Measurements from ENCODE around the gene ZNF350. TPM values are rescaled to one million over a fixed set of nuclear protein-coding genes. Genes with fewer than 3 reads are reported as not detected.
"Not testable (repeated sequence)": the region's sequence is repeated elsewhere in the genome, so short reads cannot be mapped to it uniquely, and the experiment has no call there.

The ZNF350 gene
- polyA plus RNA-seq, 1 of the 3 experiments (the other 2 are of a cell fraction): 3.4 TPM

DNA sequence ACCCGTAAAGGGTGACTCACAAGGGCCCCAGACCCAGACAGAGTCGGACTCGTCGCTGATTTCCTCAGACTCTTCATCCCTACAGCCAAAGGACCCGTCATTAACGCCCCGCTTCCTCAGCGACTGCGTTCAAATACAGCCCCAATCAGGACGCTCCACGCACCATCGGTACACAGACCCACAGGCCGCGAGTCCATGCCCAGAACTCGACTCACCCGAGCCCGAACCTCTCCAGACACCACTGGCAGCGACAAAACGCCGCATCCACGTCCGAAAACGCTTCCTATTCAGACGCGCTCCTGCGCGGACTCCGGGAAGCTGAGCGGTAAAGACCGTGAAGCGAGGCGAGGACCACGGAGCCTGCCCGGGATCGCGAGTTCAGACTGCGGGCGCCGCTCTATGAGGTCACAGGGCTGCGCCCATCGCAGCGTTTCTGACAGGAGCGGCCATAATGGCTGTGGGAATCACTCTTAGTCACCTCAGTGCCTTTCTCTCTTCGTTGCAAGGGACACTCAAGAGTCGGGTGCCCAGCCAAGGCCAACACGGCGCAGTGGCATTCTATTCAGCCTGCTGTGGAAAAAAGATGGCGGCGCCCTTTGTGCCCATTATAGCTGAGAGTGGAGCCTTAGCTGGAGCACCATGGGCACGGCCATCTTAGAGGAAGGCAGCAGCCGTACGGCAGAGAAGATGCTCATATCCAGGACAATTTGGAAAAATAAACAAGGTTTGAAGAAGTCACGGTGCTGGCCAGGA is 41.6 kb upstream of the ZNF350 start, which contains the start of gene ZNF614 (continued):
- TF ChIP-seq, protein P1, sequence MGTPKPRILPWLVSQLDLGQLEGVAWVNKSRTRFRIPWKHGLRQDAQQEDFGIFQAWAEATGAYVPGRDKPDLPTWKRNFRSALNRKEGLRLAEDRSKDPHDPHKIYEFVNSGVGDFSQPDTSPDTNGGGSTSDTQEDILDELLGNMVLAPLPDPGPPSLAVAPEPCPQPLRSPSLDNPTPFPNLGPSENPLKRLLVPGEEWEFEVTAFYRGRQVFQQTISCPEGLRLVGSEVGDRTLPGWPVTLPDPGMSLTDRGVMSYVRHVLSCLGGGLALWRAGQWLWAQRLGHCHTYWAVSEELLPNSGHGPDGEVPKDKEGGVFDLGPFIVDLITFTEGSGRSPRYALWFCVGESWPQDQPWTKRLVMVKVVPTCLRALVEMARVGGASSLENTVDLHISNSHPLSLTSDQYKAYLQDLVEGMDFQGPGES (IDR thresholded peaks at IDR 0.05; ENCODE audit: low read depth, low read length): no peak
- peak; percentile 18; the same call in 1 of the 2 replicates for TF ChIP-seq GABPA (IDR thresholded peaks at IDR 0.05; ENCODE audit: low read depth)
- TF ChIP-seq EP300 (IDR thresholded peaks at IDR 0.05; ENCODE audit: borderline replicate concordance in 1 of 2, low read depth in 1 of 2, low read length in 1 of 2): no peak
- TF ChIP-seq NRF1 (IDR thresholded peaks at IDR 0.05; ENCODE audit: low read depth, low read length): 0 out of 2 replicates have a peak, but pooled peaks have one; percentile 1
- peak; percentile 99 for TF ChIP-seq CHD2 (IDR thresholded peaks at IDR 0.05; ENCODE audit: low read length, partially characterized antibody)
- TF ChIP-seq SMC3 (IDR thresholded peaks at IDR 0.05; ENCODE audit: low read depth, low read length): no peak
- TF ChIP-seq, protein P2, sequence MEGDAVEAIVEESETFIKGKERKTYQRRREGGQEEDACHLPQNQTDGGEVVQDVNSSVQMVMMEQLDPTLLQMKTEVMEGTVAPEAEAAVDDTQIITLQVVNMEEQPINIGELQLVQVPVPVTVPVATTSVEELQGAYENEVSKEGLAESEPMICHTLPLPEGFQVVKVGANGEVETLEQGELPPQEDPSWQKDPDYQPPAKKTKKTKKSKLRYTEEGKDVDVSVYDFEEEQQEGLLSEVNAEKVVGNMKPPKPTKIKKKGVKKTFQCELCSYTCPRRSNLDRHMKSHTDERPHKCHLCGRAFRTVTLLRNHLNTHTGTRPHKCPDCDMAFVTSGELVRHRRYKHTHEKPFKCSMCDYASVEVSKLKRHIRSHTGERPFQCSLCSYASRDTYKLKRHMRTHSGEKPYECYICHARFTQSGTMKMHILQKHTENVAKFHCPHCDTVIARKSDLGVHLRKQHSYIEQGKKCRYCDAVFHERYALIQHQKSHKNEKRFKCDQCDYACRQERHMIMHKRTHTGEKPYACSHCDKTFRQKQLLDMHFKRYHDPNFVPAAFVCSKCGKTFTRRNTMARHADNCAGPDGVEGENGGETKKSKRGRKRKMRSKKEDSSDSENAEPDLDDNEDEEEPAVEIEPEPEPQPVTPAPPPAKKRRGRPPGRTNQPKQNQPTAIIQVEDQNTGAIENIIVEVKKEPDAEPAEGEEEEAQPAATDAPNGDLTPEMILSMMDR (IDR thresholded peaks at IDR 0.05): no peak

DNA sequence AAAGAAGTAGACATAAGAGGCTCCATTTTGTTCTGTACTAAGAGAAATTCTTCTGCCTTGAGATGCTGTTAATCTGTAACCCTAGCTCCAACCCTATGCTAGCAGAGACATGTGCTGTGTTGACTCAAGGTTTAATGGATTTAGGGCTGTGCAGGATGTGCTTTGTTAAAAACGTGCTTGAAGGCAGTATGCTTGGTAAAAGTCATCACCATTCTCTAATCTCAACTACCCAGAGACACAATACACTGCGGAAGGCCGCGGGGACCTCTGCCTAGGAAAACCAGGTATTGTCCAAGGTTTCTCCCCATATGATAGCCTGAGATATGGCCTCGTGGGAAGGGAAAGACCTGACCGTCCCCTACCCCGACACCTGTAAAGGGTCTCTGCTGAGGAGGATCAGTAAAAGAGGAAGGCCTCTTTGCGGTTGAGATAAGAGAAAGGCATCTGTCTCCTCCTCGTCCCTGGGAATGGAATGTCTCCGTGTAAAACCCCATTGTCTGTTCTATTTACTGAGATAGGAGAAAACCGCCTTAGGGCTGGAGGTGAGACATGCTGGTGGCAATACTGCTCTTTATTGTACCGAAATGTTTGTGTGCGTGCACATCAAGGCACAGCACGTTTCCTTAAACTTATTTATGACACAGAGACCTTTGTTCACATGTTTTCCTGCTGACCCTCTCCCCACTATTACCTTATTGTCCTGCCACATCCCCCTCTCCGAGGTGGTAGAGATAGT is 39.8 kb upstream of the ZNF350 start:
- H3K4me1 ChIP-seq (ENCODE audit: control insufficient read depth in 1 of 2, insufficient read depth in 2 of 2, low read depth in 1 of 2, low read length in 1 of 2); H3K27ac ChIP-seq (ENCODE audit: low read depth in 2 of 2, low read length in 1 of 2); H2AFZ ChIP-seq (ENCODE audit: low read depth); H3K27me3 ChIP-seq (ENCODE audit: insufficient read depth); H3K9ac ChIP-seq; DNase-seq; H3F3A ChIP-seq (replicated peaks; ENCODE audit: insufficient read depth); H3K4me3 ChIP-seq (ENCODE audit: low read depth in 2 of 2, low read length in 1 of 2); H4K20me1 ChIP-seq (ENCODE audit: insufficient read depth); H3K9me2 ChIP-seq; POLR2A ChIA-PET; H3K4me2 ChIP-seq: not testable (repeated sequence)
- H3K9me3 ChIP-seq: peaks cover 17% of the 10 kb centered on the region; the same call in 1 of the 2 replicates
- CTCF ChIA-PET: interaction anchor here (1.6 kb wide), 1 partner anchor 22 kb away, joined by 3 read pairs; the partner anchor contains the start of gene ZNF432
- peaks cover 36 to 42% of the 10 kb centered on the region in 2 experiments for H3K36me3 ChIP-seq (replicated peaks in 1 of 2; ENCODE audit: control insufficient read depth in 1 of 2, insufficient read depth in 2 of 2, low read length in 1 of 2)
- WGBS (ENCODE audit: low lambda C conversion rate): 87% methylated on average over 15 of the region's 15 CpGs
- H3K79me2 ChIP-seq (ENCODE audit: insufficient read depth): peaks cover 22% of the 10 kb centered on the region

DNA sequence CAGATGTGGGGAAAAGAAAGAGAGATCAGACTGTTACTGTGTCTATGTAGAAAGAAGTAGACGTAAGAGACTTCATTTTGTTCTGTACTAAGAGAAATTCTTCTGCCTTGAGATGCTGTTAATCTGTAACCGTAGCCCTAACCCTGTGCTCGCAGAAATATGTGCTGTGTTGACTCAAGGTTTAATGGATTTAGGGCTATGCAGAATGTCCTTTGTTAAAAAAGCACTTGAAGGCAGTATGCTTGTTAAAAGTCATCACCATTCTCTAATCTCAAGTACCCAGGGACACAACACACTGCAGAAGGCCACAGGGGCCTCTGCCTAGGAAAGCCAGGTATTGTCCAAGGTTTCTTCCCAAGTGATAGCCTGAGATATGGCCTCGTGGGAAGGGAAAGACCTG is 37.8 kb upstream of the ZNF350 start:
- H3K9ac ChIP-seq; POLR2A ChIA-PET; H4K20me1 ChIP-seq (ENCODE audit: insufficient read depth); H2AFZ ChIP-seq (ENCODE audit: low read depth); CTCF ChIA-PET; H3K4me1 ChIP-seq (ENCODE audit: control insufficient read depth in 1 of 2, insufficient read depth in 2 of 2, low read depth in 1 of 2, low read length in 1 of 2); H3K27ac ChIP-seq (ENCODE audit: low read depth in 2 of 2, low read length in 1 of 2); H3K9me2 ChIP-seq; H3K4me2 ChIP-seq; H3K27me3 ChIP-seq (ENCODE audit: insufficient read depth); H3F3A ChIP-seq (replicated peaks; ENCODE audit: insufficient read depth); H3K9me3 ChIP-seq; DNase-seq: not testable (repeated sequence)
- Histone ChIP-seq H3K79me2 (ENCODE audit: insufficient read depth) (peaks cover 22% of the 10 kb centered on the region), H3K36me3 (replicated peaks in 1 of 2; ENCODE audit: control insufficient read depth in 1 of 2, insufficient read depth in 2 of 2, low read length in 1 of 2) (peaks cover 54 to 61% of the 10 kb centered on the region in 2 experiments), H3K4me3 (ENCODE audit: low read depth in 2 of 2, low read length in 1 of 2) (peak overlapping the region in 1 of 2 experiments; percentile 6; a peak in 1 of 4 replicates)
- WGBS (ENCODE audit: low lambda C conversion rate): 89% methylated on average over 4 of the region's 4 CpGs
